Lower leg skin (tissue), 4 donors: ENCODE results near the gene ZFHX3. TPM values are rescaled to one million over a fixed set of nuclear protein-coding genes. Genes with fewer than 3 reads are reported as not detected.

ENCODE experiments used
- DNase-seq, 2 donors: peaks; one replicate each; pipeline ENCODE4 v3.0.0-alpha.2; 2019; ENCODE audit warnings: low spot score in 2 of 2
- H3K4me3 ChIP-seq: fragments of 200-600 bp; sonication (generic); 2 replicates; pipeline ENCODE4 v1.5.1; 2017; ENCODE audit warnings: mild to moderate bottlenecking, low read depth; ENCODE audit not compliant: poor library complexity, severe bottlenecking
- POLR2A ChIP-seq, 2 donors: fragments of 450-650 bp; IDR thresholded peaks; one replicate each; pipeline ENCODE4 v1.6.1; 2016 to 2017; ENCODE audit warnings: antibody characterized with exemption in 2 of 2, mild to moderate bottlenecking in 1 of 2, moderate library complexity in 1 of 2
- whole genome bisulfite sequencing, 2 donors: methylation state at CpG; one replicate each; pipeline ENCODE4 v1.1.5; 2018; 5-methylcytosine and 5-hydroxymethylcytosine counted together
- intact Hi-C: fragments of 100-400 bp; cut with DNase I; formaldehyde crosslinking; loops from one replicate; pipeline ENCODE4 v1.15.0; 2023; ENCODE audit warnings: low total_unique reads
- total RNA-seq, 4 donors: library from RNA; depleted of rRNA; stranded (reverse); fragments of >200 nt; gene quantifications; one replicate each; pipeline ENCODE4 v1.1.0, GENCODE V29; 2016
- TF ChIP-seq, protein P1 (sequence below), 3 donors: fragments of 450-650 bp; IDR thresholded peaks; one replicate each; pipeline ENCODE4 v1.5.1; 2016; ENCODE audit warnings: antibody characterized with exemption in 3 of 3, mild to moderate bottlenecking in 3 of 3, moderate library complexity in 2 of 3

ZFHX3 gene
- total RNA-seq, 4 donors from 2014 or later = 3.4 to 14.9 (median 10.0) TPM

DNA sequence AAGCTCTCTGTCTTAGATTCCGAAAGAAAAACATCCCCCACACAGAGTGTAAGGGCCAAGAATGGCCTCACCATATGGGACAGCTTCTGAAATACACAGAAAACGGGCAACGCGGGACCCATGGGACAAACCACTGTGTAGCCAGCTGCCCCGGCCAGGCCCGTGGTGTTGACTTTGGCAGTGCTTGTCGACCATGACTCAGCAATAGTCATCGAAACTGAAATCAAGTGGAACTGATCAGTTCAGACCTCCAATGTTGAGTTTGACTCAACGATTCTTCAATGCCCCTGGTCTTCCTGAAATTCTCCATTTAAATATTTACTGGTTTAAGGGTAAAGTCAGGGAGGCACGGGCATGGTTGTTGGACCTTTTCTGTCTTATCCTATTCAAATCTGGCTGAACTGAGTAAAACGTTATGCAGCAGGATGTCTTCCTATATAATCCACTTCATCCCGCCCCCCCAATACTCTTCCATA is 27.5 kb downstream of the ZFHX3 start:
- TF ChIP-seq, protein P1, sequence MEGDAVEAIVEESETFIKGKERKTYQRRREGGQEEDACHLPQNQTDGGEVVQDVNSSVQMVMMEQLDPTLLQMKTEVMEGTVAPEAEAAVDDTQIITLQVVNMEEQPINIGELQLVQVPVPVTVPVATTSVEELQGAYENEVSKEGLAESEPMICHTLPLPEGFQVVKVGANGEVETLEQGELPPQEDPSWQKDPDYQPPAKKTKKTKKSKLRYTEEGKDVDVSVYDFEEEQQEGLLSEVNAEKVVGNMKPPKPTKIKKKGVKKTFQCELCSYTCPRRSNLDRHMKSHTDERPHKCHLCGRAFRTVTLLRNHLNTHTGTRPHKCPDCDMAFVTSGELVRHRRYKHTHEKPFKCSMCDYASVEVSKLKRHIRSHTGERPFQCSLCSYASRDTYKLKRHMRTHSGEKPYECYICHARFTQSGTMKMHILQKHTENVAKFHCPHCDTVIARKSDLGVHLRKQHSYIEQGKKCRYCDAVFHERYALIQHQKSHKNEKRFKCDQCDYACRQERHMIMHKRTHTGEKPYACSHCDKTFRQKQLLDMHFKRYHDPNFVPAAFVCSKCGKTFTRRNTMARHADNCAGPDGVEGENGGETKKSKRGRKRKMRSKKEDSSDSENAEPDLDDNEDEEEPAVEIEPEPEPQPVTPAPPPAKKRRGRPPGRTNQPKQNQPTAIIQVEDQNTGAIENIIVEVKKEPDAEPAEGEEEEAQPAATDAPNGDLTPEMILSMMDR (IDR thresholded peaks at IDR 0.05) = no peak
- TF ChIP-seq POLR2A (IDR thresholded peaks at IDR 0.05) = no peak
- 63 to 64% methylated on average over 12 of the region's 12 CpGs for WGBS, 2 donors
- intact Hi-C loops = no loop called here
- peak; percentile 66 to 93 for DNase-seq
- H3K4me3 ChIP-seq = no peak overlapping the region

DNA sequence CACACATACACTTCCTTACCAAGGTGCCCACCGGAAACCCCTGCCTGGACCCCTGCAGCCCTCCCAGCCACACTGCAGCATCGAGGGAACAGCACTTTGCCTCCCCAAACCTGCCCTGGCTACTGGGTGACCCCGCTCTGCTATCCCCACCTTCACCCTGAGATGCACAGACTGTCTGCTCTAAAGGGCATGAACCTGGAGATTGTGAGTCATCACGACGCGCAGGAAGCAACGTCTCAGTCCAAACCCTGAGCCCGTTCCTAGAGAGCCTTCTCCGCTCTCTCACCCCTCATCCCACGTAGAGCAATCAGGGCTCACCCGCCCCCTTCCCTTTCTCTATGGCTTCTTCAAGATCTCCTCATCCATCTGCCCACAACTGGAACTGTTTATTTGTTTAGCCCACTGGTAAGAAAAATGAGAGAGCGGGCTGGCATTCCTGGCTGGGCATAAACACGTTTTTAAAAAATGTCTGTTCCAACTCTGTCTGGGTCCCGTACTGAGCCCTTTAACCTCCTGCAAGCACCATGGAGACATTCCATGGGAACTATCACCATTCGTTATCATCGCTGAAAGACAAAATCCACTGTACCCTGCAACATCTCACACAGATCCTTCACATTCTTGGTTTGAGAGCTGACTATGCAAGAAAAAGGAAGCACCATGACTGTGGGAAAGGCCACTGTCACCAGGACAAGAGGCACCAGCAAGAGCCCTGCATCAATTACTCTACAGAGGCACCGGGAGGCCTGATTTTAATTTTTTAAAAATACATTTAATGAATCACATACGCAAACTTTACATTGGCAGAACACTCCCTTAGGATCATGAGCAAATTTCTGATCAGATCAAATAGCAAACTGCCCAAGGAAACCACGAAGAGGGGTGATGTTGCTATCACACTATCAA is 28.2 kb downstream of the ZFHX3 start:
- intact Hi-C loops = no loop called here
- H3K4me3 ChIP-seq = no peak overlapping the region
- TF ChIP-seq, protein P1 (IDR thresholded peaks at IDR 0.05) = no peak
- TF ChIP-seq POLR2A (IDR thresholded peaks at IDR 0.05) = no peak
- WGBS, 2 donors = 79 to 82% methylated on average over 19 of the region's 19 CpGs
- no peak for DNase-seq

DNA sequence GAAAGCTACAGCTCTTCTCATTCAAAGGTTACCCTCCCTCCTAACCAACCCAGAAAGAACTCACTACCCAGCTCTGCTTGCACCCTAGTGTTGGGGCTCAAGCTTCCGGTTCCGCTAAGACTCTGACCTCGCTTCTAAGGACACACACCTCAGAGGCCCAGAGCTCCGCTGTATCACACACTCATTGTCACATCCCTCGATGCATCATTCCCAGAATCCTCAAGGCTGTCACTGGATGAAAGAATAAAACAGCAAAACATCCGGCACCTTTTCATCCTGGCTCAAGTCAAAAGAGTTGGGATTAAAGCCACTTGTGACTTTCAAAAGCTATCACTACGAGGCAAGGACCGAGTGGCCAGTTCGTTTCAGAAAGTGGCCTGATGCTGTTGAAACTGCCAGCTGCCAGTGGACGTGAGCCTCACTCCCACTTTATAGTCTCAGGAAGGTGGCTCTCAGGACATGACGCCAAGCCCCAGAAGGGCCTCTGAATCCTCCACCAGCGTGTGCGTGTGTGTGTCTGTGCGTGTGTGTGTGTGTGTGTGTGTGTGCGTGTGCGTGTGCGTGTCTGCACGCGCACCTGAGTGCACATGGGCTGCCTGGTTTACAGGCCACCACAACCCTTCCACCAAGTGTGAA is 29.0 kb downstream of the ZFHX3 start:
- intact Hi-C loops = no loop called here
- peak in 1 of 2 donors; percentile 42 for DNase-seq
- no peak overlapping the region for H3K4me3 ChIP-seq
- 81 to 86% methylated on average over 18 to 19 of the region's 19 CpGs for WGBS, 2 donors
- TF ChIP-seq, protein P1 (IDR thresholded peaks at IDR 0.05) = no peak
- no peak for TF ChIP-seq POLR2A (IDR thresholded peaks at IDR 0.05)

DNA sequence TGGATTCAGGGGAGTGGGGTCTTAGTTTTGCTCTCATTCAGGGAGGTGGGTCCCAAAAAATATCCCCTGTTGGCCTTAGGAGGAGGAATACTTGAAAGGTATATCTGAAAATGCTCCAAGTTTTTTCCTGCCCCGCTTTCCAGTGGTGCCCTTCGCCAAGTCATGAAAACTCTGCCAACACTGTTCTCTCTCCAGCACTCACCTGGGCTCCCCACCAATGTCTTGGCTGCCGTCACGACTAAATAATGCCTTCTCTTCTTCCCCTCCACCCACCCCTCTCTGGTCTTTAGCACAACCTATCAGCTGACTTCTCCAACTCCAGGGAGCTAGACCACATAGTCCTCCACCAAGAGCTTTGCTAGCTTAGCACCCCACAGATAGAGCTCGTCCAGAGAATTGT is 30.6 kb downstream of the ZFHX3 start:
- DNase-seq = peak in 1 of 2 donors; percentile 63
- 59 to 66% methylated on average over 5 of the region's 5 CpGs for WGBS, 2 donors
- intact Hi-C loops = no loop called here
- no peak for TF ChIP-seq POLR2A (IDR thresholded peaks at IDR 0.05)
- TF ChIP-seq, protein P1 (IDR thresholded peaks at IDR 0.05) = no peak
- no peak overlapping the region for H3K4me3 ChIP-seq

DNA sequence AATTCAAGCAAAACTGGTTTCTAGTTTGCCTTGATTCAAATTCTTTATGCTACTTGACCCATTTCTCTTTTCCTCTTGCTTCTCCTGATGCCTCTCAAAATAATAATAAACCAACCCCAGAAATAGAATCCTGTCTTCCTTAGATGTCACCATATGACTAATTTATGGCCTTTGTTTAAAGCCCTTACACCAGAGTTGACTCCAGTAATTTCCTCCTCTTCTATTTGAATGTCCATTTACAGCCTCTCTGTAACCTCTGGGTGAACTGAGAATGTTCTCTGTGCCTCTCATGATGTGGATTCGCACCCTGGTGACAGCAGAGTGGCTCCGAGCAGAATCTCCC is 31.5 kb downstream of the ZFHX3 start:
- WGBS, 2 donors = 90 to 96% methylated on average over 2 of the region's 2 CpGs
- no peak for DNase-seq
- intact Hi-C loops = no loop called here
- TF ChIP-seq, protein P1 (IDR thresholded peaks at IDR 0.05) = no peak
- TF ChIP-seq POLR2A (IDR thresholded peaks at IDR 0.05) = no peak
- no peak overlapping the region for H3K4me3 ChIP-seq
